Lower leg skin (tissue), 3 donors: Measurements from ENCODE around the gene POU2AF1.

Source experiments
- CTCF ChIP-seq, 3 donors: fragments of 450-650 bp; IDR thresholded peaks; one replicate each; pipeline ENCODE4 v1.5.1; 2016; ENCODE audit warnings: antibody characterized with exemption in 3 of 3, mild to moderate bottlenecking in 3 of 3, moderate library complexity in 2 of 3
- POLR2A ChIP-seq, 2 donors: fragments of 450-650 bp; IDR thresholded peaks; one replicate each; pipeline ENCODE4 v1.6.1; 2016 to 2017; ENCODE audit warnings: antibody characterized with exemption in 2 of 2, mild to moderate bottlenecking in 1 of 2, moderate library complexity in 1 of 2

- no peak for TF ChIP-seq CTCF (IDR thresholded peaks at IDR 0.05)
- no peak for TF ChIP-seq POLR2A (IDR thresholded peaks at IDR 0.05)
Observed at GRCh38 chr11:111423250-111423615, 44.2 kb upstream of the POU2AF1 start.
